Thyroid gland (tissue), 4 donors: ENCODE data around the gene CFDP1. TPM values are rescaled to one million over a fixed set of nuclear protein-coding genes. Genes with fewer than 3 reads are reported as not detected.

Source experiments
- DNase-seq, 2 donors: peaks; one replicate each; pipeline ENCODE4 v3.0.0-alpha.2; 2019
- H3K27ac ChIP-seq, 3 donors: fragments of 200-600 bp; sonication (generic); 1 replicate in 2 of 3; 2 replicates in 1 of 3; pipeline ENCODE4 v1.5.1; 2016 to 2019; ENCODE audit warnings: mild to moderate bottlenecking in 1 of 3, moderate library complexity in 1 of 3
- H3K27me3 ChIP-seq: fragments of 200-600 bp; sonication (generic); one replicate; pipeline ENCODE4 v1.5.1; 2019
- H3K36me3 ChIP-seq, 2 donors: fragments of 200-600 bp; sonication (generic); one replicate each; pipeline ENCODE4 v1.5.1; 2016 to 2019
- H3K4me1 ChIP-seq, 2 donors: fragments of 200-600 bp; sonication (generic); one replicate each; pipeline ENCODE4 v1.5.1; 2017 to 2019
- H3K4me3 ChIP-seq, 3 donors: fragments of 200-600 bp; sonication (generic); replicated peaks in 1 of 3; 1 replicate in 2 of 3; 2 replicates in 1 of 3; pipeline ENCODE4 v1.5.1; 2016; ENCODE audit warnings: mild to moderate bottlenecking in 1 of 3
- H3K9me3 ChIP-seq: fragments of 200-600 bp; sonication (generic); one replicate; pipeline ENCODE4 v1.5.1; 2017
- CTCF ChIP-seq, 6 experiments: fragments of 200-600 bp in 3 of 6; fragments of 450-650 bp in 3 of 6; sonication (generic) in 3 of 6; IDR thresholded peaks; one replicate each; pipeline ENCODE4 v1.5.1; 2016 to 2019; ENCODE audit warnings: antibody characterized with exemption in 6 of 6, mild to moderate bottlenecking in 2 of 6, inconsistent platforms in 1 of 6, moderate library complexity in 1 of 6
- POLR2A ChIP-seq, 2 donors: fragments of 450-650 bp; IDR thresholded peaks; one replicate each; pipeline ENCODE4 v1.6.1; 2017; ENCODE audit warnings: antibody characterized with exemption in 2 of 2, mild to moderate bottlenecking in 2 of 2, moderate library complexity in 1 of 2
- WGBS, 2 donors: methylation state at CpG; one replicate each; pipeline ENCODE4 v1.1.5; 2017; 5-methylcytosine and 5-hydroxymethylcytosine counted together
- intact Hi-C: fragments of 100-400 bp; cut with DNase I; formaldehyde crosslinking; loops from one replicate; pipeline ENCODE4 v1.15.1; 2023
- total RNA-seq, 4 donors: library from RNA; depleted of rRNA; stranded (reverse); fragments of >200 nt; gene quantifications; one replicate each; pipeline ENCODE4 v1.2.3, GENCODE V29; 2016

CFDP1 gene
- total RNA-seq, 4 donors from 2014 or later = 50.5 to 77.9 (median 60.7) TPM

- no peak for DNase-seq
- no peak overlapping the region for H3K27ac ChIP-seq
- peaks cover 4 to 10% of the 10 kb centered on the region in 2 donors for H3K4me1 ChIP-seq
- H3K27me3 ChIP-seq = no peaks in the 10 kb centered on the region
- TF ChIP-seq CTCF (IDR thresholded peaks at IDR 0.05) = peak; percentile 58 to 94 (median 66)
- TF ChIP-seq POLR2A (IDR thresholded peaks at IDR 0.05) = no peak
- H3K4me3 ChIP-seq = no peak overlapping the region
- H3K9me3 ChIP-seq = no peaks in the 10 kb centered on the region
- intact Hi-C loops = loop anchor here (10.0 kb wide), 1 partner anchor 181 kb away; the partner anchor contains the start of gene CTRB2
- 31% methylated on average over 5 of the region's 5 CpGs for WGBS, 2 donors
- H3K36me3 ChIP-seq = no peaks in the 10 kb centered on the region
These were observed 47.7 kb downstream of the CFDP1 start for GRCh38 chr16:75385507-75386152.

- no peak for DNase-seq
- WGBS, 2 donors = 92 to 93% methylated on average over 1 of the region's 1 CpG
- Histone ChIP-seq H3K4me1 (peaks cover 6 to 10% of the 10 kb centered on the region in 2 donors), H3K4me3 (no peak overlapping the region), H3K27me3 (no peaks in the 10 kb centered on the region), H3K9me3 (no peaks in the 10 kb centered on the region), H3K36me3 (no peaks in the 10 kb centered on the region), H3K27ac (no peak overlapping the region)
- TF ChIP-seq CTCF (IDR thresholded peaks at IDR 0.05) (no peak), POLR2A (IDR thresholded peaks at IDR 0.05) (no peak)
- intact Hi-C loops = loop anchor here (2.0 to 10.0 kb wide), 2 partner anchors 148 to 178 kb away; partner anchors contain the start of gene CTRB2
These were observed 50.2 kb downstream of the CFDP1 start for GRCh38 chr16:75383141-75383540.

- 95 to 96% methylated on average over 2 of the region's 2 CpGs for WGBS, 2 donors
- H3K9me3 ChIP-seq = no peaks in the 10 kb centered on the region
- no peaks in the 10 kb centered on the region for H3K27me3 ChIP-seq
- no peak overlapping the region for H3K27ac ChIP-seq
- no peak overlapping the region for H3K4me3 ChIP-seq
- no peak for DNase-seq
- H3K4me1 ChIP-seq = peaks cover 10% of the 10 kb centered on the region in 2 donors
- intact Hi-C loops = loop anchor here (2.0 to 10.0 kb wide), 2 partner anchors 148 to 178 kb away; partner anchors contain the start of gene CTRB2
- H3K36me3 ChIP-seq = no peaks in the 10 kb centered on the region
- TF ChIP-seq POLR2A (IDR thresholded peaks at IDR 0.05) (no peak), CTCF (IDR thresholded peaks at IDR 0.05) (no peak)
These were observed 50.7 kb downstream of the CFDP1 start for GRCh38 chr16:75382611-75383010.

GRCh38 chr16:75380870-75381269 is 52.4 kb downstream of the CFDP1 start:
- 51 to 70% methylated on average over 2 of the region's 2 CpGs for WGBS, 2 donors
- Histone ChIP-seq H3K27me3 (no peaks in the 10 kb centered on the region), H3K4me3 (no peak overlapping the region), H3K9me3 (no peaks in the 10 kb centered on the region), H3K4me1 (peaks cover 10% of the 10 kb centered on the region in 2 donors), H3K27ac (peak overlapping the region in 1 of 3 donors; percentile 24), H3K36me3 (no peaks in the 10 kb centered on the region)
- intact Hi-C loops = loop anchor here (10.0 kb wide), 1 partner anchor 176 kb away; the partner anchor contains the start of gene CTRB2
- no peak for TF ChIP-seq CTCF (IDR thresholded peaks at IDR 0.05)
- TF ChIP-seq POLR2A (IDR thresholded peaks at IDR 0.05) = no peak
- DNase-seq = no peak
